GOT3 (cell line): ENCODE results near the gene TRDN.
"Not testable (repeated sequence)": the region's sequence is repeated elsewhere in the genome, so short reads cannot be mapped to it uniquely, and the experiment has no call there.

Source experiments
- DNase-seq: peaks from one replicate; lab custom pipeline; 2025; ENCODE audit warnings: mixed read lengths; lab: John Stamatoyannopoulos, UW

The TRDN gene

GRCh38 chr6:123562677-123563076 is 74.1 kb downstream of the TRDN start:
- DNase-seq, result no peak

GRCh38 chr6:123562264-123562663 is 74.5 kb downstream of the TRDN start:
- DNase-seq, result no peak

- DNase-seq, result not testable (repeated sequence)
These were observed 76.9 kb downstream of the TRDN start for GRCh38 chr6:123559816-123560215.

- not testable (repeated sequence) for DNase-seq
These were observed 79.3 kb downstream of the TRDN start for GRCh38 chr6:123557474-123557873.

- DNase-seq, result no peak
These were observed 84.6 kb downstream of the TRDN start for GRCh38 chr6:123551939-123552707.

GRCh38 chr6:123550052-123550617 is 86.6 kb downstream of the TRDN start:
- DNase-seq, result no peak

GRCh38 chr6:123549476-123549875 is 87.3 kb downstream of the TRDN start:
- DNase-seq, result no peak

GRCh38 chr6:123547216-123547978 is 89.4 kb downstream of the TRDN start:
- no peak for DNase-seq

- DNase-seq, result no peak
These were observed 90.2 kb downstream of the TRDN start for GRCh38 chr6:123546537-123546936.

- no peak for DNase-seq
These were observed 95.3 kb downstream of the TRDN start for GRCh38 chr6:123541462-123541861.

GRCh38 chr6:123533862-123534648 is 102.7 kb downstream of the TRDN start:
- DNase-seq, result no peak

- no peak for DNase-seq
These were observed 106.9 kb downstream of the TRDN start for GRCh38 chr6:123529843-123530242.

GRCh38 chr6:123529058-123529457 is 107.7 kb downstream of the TRDN start:
- no peak for DNase-seq

GRCh38 chr6:123527406-123527805 is 109.3 kb downstream of the TRDN start:
- DNase-seq, result no peak

- no peak for DNase-seq
These were observed 110.6 kb downstream of the TRDN start for GRCh38 chr6:123526128-123526527.

- no peak for DNase-seq
These were observed 112.0 kb downstream of the TRDN start for GRCh38 chr6:123524781-123525180.

- DNase-seq, result no peak
These were observed 116.5 kb downstream of the TRDN start for GRCh38 chr6:123520217-123520616.

GRCh38 chr6:123519189-123519505 is 117.6 kb downstream of the TRDN start:
- DNase-seq, result no peak

- no peak for DNase-seq
These were observed 118.1 kb downstream of the TRDN start for GRCh38 chr6:123518441-123519188.

GRCh38 chr6:123515715-123516114 is 121.0 kb downstream of the TRDN start:
- DNase-seq, result no peak

GRCh38 chr6:123509112-123509511 is 127.6 kb downstream of the TRDN start:
- no peak for DNase-seq

GRCh38 chr6:123508290-123508689 is 128.5 kb downstream of the TRDN start:
- DNase-seq, result no peak
